22Rv1 (cell line): ENCODE data around the gene HSPA6.

ENCODE experiments used
- ZFX ChIP-seq: fragments of 450-650 bp; IDR thresholded peaks from 2 replicates; pipeline ENCODE4 v1.6.1; 2017; ENCODE audit warnings: antibody characterized with exemption, borderline replicate concordance
- TF ChIP-seq, protein P1 (sequence below): fragments of 450-650 bp; IDR thresholded peaks from 2 replicates; pipeline ENCODE4 v1.5.1; 2017; ENCODE audit warnings: mild to moderate bottlenecking

DNA sequence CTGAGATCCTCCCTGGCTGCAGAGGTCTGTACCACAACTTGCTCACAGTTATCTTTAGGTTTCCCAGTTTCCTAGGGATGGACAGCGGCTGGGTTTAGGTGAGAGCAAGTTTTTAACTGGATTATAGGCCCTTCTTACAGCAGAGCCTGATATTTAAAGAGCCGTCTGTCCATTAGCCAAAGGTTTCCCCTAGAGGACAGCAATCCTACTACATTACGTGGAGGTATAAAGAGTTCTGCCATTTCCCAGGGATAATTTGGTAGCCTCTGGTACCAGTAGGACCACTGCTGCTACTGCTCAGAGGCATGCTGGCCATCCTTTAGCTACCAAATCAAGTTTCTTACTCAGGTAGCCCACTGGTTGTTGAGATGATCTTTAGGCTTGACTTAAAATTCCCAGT, 41.0 kb upstream of the HSPA6 start:
- TF ChIP-seq, protein P1, sequence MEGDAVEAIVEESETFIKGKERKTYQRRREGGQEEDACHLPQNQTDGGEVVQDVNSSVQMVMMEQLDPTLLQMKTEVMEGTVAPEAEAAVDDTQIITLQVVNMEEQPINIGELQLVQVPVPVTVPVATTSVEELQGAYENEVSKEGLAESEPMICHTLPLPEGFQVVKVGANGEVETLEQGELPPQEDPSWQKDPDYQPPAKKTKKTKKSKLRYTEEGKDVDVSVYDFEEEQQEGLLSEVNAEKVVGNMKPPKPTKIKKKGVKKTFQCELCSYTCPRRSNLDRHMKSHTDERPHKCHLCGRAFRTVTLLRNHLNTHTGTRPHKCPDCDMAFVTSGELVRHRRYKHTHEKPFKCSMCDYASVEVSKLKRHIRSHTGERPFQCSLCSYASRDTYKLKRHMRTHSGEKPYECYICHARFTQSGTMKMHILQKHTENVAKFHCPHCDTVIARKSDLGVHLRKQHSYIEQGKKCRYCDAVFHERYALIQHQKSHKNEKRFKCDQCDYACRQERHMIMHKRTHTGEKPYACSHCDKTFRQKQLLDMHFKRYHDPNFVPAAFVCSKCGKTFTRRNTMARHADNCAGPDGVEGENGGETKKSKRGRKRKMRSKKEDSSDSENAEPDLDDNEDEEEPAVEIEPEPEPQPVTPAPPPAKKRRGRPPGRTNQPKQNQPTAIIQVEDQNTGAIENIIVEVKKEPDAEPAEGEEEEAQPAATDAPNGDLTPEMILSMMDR: no peak
- no peak for TF ChIP-seq ZFX
